IPS-18a (cell line): ENCODE results near the gene ITPK1.

ENCODE experiments used
- H3K27ac ChIP-seq: one replicate; pipeline ENCODE4 v1.5.1; 2013; ENCODE audit warnings: low read length
- H3K27me3 ChIP-seq: one replicate; pipeline ENCODE4 v1.6.1; 2013; ENCODE audit warnings: mild to moderate bottlenecking, low read length; ENCODE audit not compliant: control insufficient read depth, insufficient read depth
- H3K36me3 ChIP-seq: one replicate; pipeline ENCODE4 v1.6.1; 2013; ENCODE audit warnings: low read depth, low read length; ENCODE audit not compliant: control insufficient read depth
- H3K4me1 ChIP-seq: one replicate; pipeline ENCODE4 v1.6.1; 2013; ENCODE audit warnings: low read depth, low read length; ENCODE audit not compliant: control insufficient read depth
- H3K4me3 ChIP-seq: one replicate; pipeline ENCODE4 v1.5.1; 2013; ENCODE audit warnings: low read length
- H3K9ac ChIP-seq: one replicate; pipeline ENCODE4 v1.6.1; 2013; ENCODE audit warnings: mild to moderate bottlenecking, low read length, moderate library complexity
- H3K9me3 ChIP-seq: one replicate; pipeline ENCODE4 v1.6.1; 2013; ENCODE audit warnings: low read depth, low read length; ENCODE audit not compliant: control insufficient read depth

The ITPK1 gene

DNA sequence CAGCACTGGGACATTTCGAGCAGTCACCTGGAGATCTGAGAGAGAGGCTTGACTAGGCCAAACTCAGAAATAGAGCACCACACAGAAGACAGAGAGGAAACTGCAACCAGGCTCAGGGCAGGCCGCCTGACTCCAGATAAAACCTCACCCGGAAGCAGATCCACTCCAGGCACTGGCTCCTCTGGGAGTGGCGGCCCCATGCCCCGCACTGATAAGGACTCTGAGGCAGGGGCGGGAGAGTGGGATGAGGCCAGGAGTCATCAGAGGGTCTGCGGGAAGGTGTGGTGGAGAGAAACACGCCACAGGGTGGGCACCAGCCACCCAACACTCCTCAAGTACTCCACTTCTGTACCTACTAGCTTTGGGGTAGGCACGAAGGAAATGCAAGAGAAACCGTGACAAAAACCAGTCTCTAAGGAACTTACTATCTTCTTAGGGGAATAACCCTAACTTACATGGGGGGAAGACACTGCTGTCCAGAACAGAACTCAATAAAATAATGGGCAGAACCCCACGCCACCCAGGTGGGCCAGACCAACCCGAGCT lies 121.5 kb downstream of the ITPK1 start:
- no peaks in the 10 kb centered on the region for H3K9me3 ChIP-seq
- no peak overlapping the region for H3K4me3 ChIP-seq
- no peaks in the 10 kb centered on the region for H3K27me3 ChIP-seq
- H3K4me1 ChIP-seq: no peaks in the 10 kb centered on the region
- no peak overlapping the region for H3K9ac ChIP-seq
- H3K36me3 ChIP-seq: no peaks in the 10 kb centered on the region
- H3K27ac ChIP-seq: no peak overlapping the region

DNA sequence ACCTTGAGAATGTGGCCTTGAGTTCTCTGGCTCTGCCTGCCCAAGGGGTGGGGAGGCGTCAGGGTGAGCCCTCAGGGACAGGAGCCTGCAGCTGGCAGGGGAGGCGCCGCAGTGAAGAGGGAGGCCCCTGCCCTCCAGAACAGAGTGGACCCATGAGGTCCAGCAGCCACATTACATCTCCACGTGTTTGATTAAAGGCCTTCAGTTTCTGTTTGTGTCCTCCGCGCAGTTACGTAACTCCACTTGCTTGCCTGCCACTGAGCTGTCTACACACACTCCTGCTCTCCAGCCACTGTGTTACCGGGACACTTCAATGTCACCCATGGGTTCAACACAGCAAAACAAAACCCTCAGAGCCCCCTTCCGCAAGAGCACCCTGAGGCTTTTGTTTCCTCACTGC lies 122.4 kb downstream of the ITPK1 start:
- H3K4me3 ChIP-seq: no peak overlapping the region
- no peak overlapping the region for H3K27ac ChIP-seq
- H3K27me3 ChIP-seq: no peaks in the 10 kb centered on the region
- no peaks in the 10 kb centered on the region for H3K4me1 ChIP-seq
- no peaks in the 10 kb centered on the region for H3K36me3 ChIP-seq
- H3K9ac ChIP-seq: no peak overlapping the region
- H3K9me3 ChIP-seq: no peaks in the 10 kb centered on the region

DNA sequence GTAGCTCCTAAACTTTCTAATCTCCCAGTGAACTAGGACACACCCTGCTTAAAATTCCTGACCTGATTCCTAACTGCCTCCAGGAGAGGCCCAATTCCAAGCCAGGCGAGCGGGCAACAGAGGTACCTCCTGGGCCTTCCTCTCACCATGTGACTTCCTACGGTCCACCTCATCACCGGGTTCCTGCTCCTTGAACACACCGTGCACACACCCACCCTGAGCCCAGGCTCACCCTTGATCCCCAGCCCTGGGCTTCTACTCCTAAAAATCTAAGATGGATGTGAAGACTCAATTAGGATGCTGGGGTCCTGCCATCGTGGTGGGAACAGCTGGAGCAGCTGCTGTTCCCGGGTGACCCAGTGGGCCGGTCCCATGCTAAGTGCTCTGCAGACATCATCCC lies 124.2 kb downstream of the ITPK1 start:
- Histone ChIP-seq H3K36me3 (no peaks in the 10 kb centered on the region), H3K27ac (no peak overlapping the region), H3K9ac (no peak overlapping the region), H3K27me3 (no peaks in the 10 kb centered on the region), H3K4me3 (no peak overlapping the region), H3K9me3 (no peaks in the 10 kb centered on the region), H3K4me1 (no peaks in the 10 kb centered on the region)

DNA sequence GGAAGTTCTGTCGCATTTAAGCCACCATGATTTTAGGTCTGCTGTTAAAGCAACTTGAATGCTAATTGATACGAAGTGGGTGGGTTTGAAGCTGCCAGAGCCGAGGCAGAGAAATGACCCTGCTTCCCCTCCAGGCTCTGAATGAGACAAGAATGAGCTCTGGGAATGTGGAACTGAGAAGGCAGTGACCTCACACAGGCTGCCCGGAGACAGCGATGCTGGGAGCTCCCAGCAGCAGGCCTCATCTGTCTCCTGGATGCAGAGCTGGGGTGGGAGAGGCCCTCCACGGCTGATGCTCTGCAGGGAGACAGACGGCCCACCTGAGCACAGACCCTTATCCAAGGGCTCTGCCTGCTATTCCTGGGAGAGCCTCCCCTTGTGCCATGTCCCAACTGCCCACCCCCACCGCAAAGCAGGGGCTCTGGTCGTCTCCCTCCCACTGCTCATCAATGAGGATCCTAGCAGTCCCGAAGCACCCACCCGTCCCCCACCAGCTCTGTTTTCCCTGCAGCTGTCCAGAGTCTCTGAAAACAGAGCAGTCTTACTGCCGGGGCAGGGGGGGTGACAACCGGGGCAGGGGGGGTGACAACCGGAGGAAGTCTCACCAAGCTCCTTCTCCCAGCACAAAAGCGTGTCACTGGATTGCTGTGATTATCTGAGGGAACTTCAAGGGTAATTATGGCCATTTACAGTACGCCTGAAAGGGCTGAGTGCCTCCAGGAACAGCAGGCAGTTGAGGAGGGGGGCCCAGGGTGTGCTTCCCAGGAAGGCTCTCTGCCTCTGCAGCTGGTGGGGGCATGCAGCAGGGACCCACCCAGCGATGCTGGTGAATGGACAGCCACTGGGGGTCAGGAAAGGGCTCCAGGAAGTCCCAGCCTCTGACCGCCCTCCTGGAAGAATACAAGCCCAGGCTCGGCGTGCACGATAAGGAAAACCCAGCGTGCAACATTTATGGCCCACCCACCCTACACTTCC lies 125.0 kb downstream of the ITPK1 start:
- H3K4me1 ChIP-seq: no peaks in the 10 kb centered on the region
- no peaks in the 10 kb centered on the region for H3K36me3 ChIP-seq
- no peak overlapping the region for H3K27ac ChIP-seq
- H3K27me3 ChIP-seq: no peaks in the 10 kb centered on the region
- no peak overlapping the region for H3K9ac ChIP-seq
- no peak overlapping the region for H3K4me3 ChIP-seq
- no peaks in the 10 kb centered on the region for H3K9me3 ChIP-seq

DNA sequence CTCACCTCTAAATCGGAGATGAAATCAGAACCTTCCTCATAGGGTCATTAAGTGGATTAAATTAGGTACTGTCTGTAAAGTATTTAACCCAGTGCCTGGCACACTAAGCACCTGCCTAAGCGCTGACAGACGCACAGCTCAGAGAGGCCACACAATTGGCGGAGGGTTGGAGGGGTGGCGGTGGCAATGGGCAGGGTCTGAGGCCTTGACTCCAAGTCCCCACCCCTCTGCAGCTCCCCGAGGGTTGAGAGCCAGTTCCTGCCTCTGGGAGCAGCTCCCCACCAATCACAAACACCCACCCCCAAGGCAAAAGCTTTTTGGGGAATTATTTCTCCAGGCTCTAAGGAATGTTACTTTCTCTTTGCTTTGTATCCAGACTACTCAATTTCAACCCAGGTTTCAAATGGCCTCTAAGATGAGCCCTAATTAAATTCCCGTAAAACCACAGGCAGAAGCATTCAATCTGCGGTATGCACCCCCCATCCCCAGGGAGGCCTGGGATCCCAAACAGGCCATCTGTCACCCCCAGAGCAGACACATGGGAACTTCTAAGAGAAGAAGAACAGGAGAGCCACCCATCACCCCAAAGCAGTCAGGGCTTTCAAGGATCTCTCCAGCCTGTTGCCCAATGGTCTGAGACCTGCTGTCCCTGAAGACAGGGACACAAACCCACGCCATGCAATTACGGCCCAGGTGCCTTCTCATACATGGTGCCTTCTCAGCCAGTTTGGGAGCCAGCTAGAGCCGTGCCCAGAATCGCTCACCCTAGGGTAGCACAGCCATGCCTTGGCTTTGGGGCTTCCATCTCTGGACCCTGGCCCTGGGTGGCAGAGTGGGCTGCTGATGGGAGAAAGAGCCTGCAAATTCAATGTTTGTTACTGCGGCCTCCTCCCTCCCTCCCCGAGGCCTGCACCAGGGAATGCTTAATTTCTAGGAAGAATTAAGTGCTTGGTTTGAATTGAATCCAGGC lies 126.7 kb downstream of the ITPK1 start:
- Histone ChIP-seq H3K36me3 (no peaks in the 10 kb centered on the region), H3K27ac (no peak overlapping the region), H3K9ac (no peak overlapping the region), H3K9me3 (no peaks in the 10 kb centered on the region), H3K4me3 (no peak overlapping the region), H3K27me3 (no peaks in the 10 kb centered on the region), H3K4me1 (no peaks in the 10 kb centered on the region)

- H3K9ac ChIP-seq: no peak overlapping the region
- no peaks in the 10 kb centered on the region for H3K27me3 ChIP-seq
- H3K27ac ChIP-seq: no peak overlapping the region
- H3K4me1 ChIP-seq: no peaks in the 10 kb centered on the region
- no peaks in the 10 kb centered on the region for H3K36me3 ChIP-seq
- no peaks in the 10 kb centered on the region for H3K9me3 ChIP-seq
- H3K4me3 ChIP-seq: no peak overlapping the region
Observed at GRCh38 chr14:92987713-92988510, 127.8 kb downstream of the ITPK1 start.

DNA sequence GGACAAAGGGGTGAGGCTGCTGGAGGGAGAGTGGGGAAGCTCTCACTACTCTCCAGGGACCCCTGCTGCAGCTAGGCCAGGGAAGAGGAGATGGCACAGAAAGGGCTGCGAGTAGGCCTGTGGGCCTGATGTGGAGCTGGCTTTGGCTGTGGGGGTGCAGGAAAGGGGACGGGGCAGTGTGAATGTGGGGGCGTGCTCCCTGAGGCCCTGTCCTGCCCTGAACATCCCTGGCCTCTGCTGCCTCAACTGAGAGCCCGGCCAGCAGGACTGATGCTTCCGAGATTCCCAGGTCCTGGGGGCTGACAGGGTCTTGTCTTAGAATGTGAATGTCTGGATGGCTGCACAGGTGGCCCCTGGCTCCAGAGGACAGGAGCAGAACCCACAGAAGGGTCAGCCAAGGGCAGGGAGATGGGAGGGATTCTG lies 128.6 kb downstream of the ITPK1 start:
- Histone ChIP-seq H3K4me3 (no peak overlapping the region), H3K27me3 (no peaks in the 10 kb centered on the region), H3K4me1 (no peaks in the 10 kb centered on the region), H3K9ac (no peak overlapping the region), H3K9me3 (no peaks in the 10 kb centered on the region), H3K36me3 (no peaks in the 10 kb centered on the region), H3K27ac (no peak overlapping the region)

DNA sequence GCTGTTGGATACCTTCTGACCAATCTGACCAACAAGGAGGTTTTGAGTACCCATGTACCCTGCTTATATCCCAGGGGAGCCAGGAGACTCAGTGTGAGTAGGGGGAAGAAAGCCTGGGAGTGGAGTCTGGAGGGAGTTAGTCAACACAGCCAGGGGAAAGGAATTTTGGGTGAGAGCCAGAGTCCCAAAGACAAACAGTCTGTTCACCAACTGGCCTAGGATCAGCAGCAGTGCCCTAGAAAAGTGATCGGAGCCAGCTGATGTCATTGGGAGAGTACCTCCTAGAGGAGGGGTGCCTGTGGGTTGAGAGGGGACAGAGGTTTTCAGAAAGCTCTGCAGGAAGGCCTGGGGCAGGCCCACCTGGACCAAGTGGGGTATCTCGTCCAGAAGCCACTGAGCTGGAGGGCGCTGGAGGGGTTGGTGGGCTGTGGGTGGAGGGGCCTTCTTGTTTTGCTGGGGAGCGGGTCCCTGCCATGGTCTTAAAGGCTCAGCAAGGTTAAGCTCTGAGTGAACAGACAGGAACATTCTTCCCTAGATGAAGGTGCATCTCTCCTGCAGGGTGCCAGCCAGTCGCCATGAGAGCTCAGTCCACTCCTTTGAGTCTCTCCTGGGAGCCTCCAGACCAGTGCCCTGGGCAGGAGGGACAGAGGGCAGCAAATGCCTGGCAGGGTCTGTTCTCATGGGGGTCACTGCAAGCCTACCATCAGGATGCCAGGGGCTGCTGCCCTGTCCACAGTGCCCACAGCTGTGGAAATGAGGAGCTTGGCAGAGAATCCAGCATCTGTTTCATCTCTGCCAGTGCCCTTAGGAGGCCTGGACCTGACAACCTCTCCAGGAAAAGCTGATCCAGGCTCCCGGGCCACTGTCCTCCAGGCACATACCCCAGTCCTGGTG lies 129.2 kb downstream of the ITPK1 start:
- no peaks in the 10 kb centered on the region for H3K27me3 ChIP-seq
- H3K9ac ChIP-seq: no peak overlapping the region
- H3K4me3 ChIP-seq: no peak overlapping the region
- no peak overlapping the region for H3K27ac ChIP-seq
- no peaks in the 10 kb centered on the region for H3K9me3 ChIP-seq
- H3K4me1 ChIP-seq: no peaks in the 10 kb centered on the region
- H3K36me3 ChIP-seq: no peaks in the 10 kb centered on the region

- Histone ChIP-seq H3K4me1 (no peaks in the 10 kb centered on the region), H3K27ac (no peak overlapping the region), H3K36me3 (no peaks in the 10 kb centered on the region)
Observed at GRCh38 chr14:92985521-92985920, 130.2 kb downstream of the ITPK1 start.

DNA sequence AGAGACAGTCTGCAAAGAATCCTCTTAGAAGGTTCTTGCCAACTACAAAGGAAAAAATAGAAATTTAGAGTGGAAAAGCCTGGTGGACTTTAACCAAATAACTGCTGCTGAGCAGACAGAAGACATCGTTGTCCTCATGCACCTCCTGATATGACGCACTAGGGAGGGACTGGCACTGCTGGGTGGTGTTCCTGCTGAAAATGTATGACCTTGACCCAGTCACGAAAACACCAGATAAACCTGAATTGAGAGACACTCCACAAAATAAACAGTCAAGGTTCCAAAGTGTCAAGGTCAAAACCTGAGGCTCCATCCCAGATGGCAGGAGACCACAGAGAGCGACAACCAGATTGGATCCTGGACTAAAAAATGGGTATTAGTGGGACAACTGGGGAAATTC lies 130.8 kb downstream of the ITPK1 start:
- Histone ChIP-seq H3K4me1 (no peaks in the 10 kb centered on the region), H3K9ac (no peak overlapping the region), H3K27me3 (no peaks in the 10 kb centered on the region), H3K9me3 (no peaks in the 10 kb centered on the region), H3K4me3 (no peak overlapping the region), H3K27ac (no peak overlapping the region), H3K36me3 (no peaks in the 10 kb centered on the region)

More at GRCh38 chr14:92985521-92985920, 130.2 kb downstream of the ITPK1 start:
- H3K27me3 ChIP-seq: no peaks in the 10 kb centered on the region
- H3K9ac ChIP-seq: no peak overlapping the region
- H3K9me3 ChIP-seq: no peaks in the 10 kb centered on the region
- H3K4me3 ChIP-seq: no peak overlapping the region
